T-helper 2 cell treated with Interferon-gamma antibody and Interleukin-4, amounts not matched to agents 5 μg/mL and 100 μg/mL, for 36 hours (primary cell): Measurements from ENCODE around the gene CUEDC1.

Source experiments
- DNase-seq: peaks from one replicate; pipeline ENCODE4 v3.0.0; 2021; ENCODE audit warnings: low spot score
- H3K27ac Mint-ChIP-seq: one replicate; pipeline ENCODE4 v1.8.0; 2021; ENCODE audit warnings: mild to moderate bottlenecking, mixed read lengths
- H3K27me3 Mint-ChIP-seq: one replicate; pipeline ENCODE4 v1.8.0; 2021; ENCODE audit warnings: low read depth, mixed read lengths
- H3K36me3 Mint-ChIP-seq: one replicate; pipeline ENCODE4 v1.8.0; 2021; ENCODE audit warnings: low read depth, mixed read lengths
- H3K4me1 Mint-ChIP-seq: one replicate; pipeline ENCODE4 v1.8.0; 2021; ENCODE audit warnings: low read depth, mixed read lengths
- H3K4me3 Mint-ChIP-seq: one replicate; pipeline ENCODE4 v1.8.0; 2022; ENCODE audit warnings: mild to moderate bottlenecking, moderate library complexity, mixed read lengths
- H3K9me3 Mint-ChIP-seq: one replicate; pipeline ENCODE4 v1.8.0; 2021; ENCODE audit warnings: mixed read lengths

The CUEDC1 gene

GRCh38 chr17:57991537-57991936 lies 36.3 kb upstream of the CUEDC1 start:
- DNase-seq = no peak
- peaks cover 30% of the 10 kb centered on the region for H3K36me3 Mint-ChIP-seq
- H3K27ac Mint-ChIP-seq = no peak overlapping the region
- no peaks in the 10 kb centered on the region for H3K27me3 Mint-ChIP-seq
- no peak overlapping the region for H3K4me3 Mint-ChIP-seq
- H3K9me3 Mint-ChIP-seq = no peaks in the 10 kb centered on the region
- H3K4me1 Mint-ChIP-seq = peaks cover 44% of the 10 kb centered on the region

GRCh38 chr17:57990037-57990436 lies 34.8 kb upstream of the CUEDC1 start:
- peaks cover 28% of the 10 kb centered on the region for H3K36me3 Mint-ChIP-seq
- peaks cover 49% of the 10 kb centered on the region for H3K4me1 Mint-ChIP-seq
- peak overlapping the region; percentile 60 for H3K27ac Mint-ChIP-seq
- DNase-seq = no peak
- no peaks in the 10 kb centered on the region for H3K27me3 Mint-ChIP-seq
- H3K9me3 Mint-ChIP-seq = no peaks in the 10 kb centered on the region
- H3K4me3 Mint-ChIP-seq = peak overlapping the region; percentile 95

DNA sequence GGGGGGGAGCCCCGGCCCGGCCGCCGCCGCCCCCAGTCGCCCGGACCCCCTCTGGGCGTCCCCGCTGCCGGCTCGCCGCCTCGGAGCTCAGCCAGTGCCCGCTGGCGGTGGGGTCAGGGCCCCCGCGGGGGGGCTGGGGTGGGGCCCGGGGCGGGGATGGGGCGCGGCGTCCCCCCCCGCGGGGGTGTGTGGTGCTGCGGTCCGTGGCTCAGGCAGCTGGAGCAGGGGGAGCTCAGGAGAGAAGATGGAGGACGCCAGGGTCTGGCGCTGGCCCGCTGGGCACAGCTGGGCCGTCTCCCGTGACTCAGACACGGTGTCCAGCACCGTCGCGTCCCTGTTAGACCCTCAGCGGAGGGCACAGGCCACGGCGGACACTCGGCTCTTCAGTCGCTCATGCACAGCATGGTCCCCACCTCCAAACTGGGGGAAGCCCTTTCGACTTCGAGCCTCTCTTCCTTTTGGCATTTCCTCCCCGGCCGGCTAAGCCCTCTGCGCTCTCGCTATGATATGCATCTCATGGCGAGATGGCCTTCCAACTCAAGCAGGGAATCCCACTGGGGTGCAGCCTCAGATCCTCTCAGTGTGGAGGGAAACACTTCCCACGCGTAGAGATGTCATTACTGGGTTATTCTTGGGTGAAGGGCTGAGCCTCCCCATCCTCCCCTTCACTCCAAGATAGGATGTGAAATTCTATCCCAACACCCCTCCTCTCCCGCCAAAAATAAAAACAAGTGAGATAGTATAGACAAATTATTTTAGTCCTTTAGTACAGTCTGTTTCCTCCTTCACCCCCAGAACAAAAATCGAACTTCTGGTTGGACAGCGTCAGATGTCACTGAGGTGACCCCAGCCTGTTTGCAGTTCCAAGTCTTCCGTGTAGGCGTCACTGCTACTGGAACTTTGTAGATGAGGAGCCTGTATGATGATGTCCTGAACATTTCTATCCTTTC lies 33.4 kb upstream of the CUEDC1 start:
- peaks cover 32% of the 10 kb centered on the region for H3K36me3 Mint-ChIP-seq
- H3K4me1 Mint-ChIP-seq = peaks cover 55% of the 10 kb centered on the region
- H3K27me3 Mint-ChIP-seq = no peaks in the 10 kb centered on the region
- peak overlapping the region; percentile 96 for H3K27ac Mint-ChIP-seq
- peak overlapping the region; percentile 95 for H3K4me3 Mint-ChIP-seq
- no peaks in the 10 kb centered on the region for H3K9me3 Mint-ChIP-seq
- peak; percentile 69 for DNase-seq

GRCh38 chr17:57987581-57988300 lies 32.5 kb upstream of the CUEDC1 start, which contains the start of gene VEZF1:
TSS of gene VEZF1 (minus strand) at chr17:57988254. CDS start at chr17:57988111, 143 bp downstream.
- Mint-ChIP-seq H3K9me3 (no peaks in the 10 kb centered on the region), H3K4me3 (peak within 1 kb of the TSS; percentile 95), H3K36me3 (peaks cover 33% of the 10 kb centered on the region), H3K4me1 (peaks cover 56% of the 10 kb centered on the region), H3K27me3 (no peaks in the 10 kb centered on the region), H3K27ac (peak within 1 kb of the TSS; percentile 96)
- DNase-seq = peak; percentile 76

DNA sequence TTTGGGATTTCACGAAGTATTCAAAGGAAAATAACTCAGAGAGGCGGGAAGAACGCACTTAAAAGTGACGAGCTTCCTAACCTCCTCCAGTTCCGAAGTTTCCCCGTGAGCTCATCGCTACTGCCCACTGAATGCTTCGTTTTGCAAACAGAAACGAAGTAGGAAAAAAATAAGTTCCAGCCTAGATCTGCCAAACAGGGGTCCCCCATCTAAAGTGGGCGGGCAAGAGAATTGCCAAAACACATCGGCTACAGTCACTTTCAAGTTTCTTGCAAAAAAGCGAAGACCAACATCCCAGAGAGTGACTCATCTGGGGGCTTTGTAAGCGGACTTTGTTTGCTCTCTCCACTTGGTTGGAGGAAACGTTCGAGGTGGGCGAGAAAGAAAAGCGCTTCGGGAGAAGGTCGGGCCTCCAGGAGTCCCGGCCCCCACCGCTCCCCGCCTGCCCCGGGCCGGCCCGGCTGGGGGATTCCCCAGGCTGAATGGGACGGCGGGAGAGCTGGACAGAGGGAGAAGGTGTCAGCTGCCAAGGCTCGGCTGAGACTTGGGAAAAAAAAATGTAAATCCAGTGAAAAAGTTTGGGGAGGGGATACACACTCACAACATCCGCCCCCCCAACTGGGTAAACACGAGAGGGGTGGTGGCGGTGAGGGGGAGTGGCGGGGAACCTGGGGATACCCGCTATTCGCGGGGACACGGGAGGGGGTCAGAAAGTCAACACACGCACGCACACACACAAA lies 31.8 kb upstream of the CUEDC1 start:
- H3K9me3 Mint-ChIP-seq = no peaks in the 10 kb centered on the region
- no peaks in the 10 kb centered on the region for H3K27me3 Mint-ChIP-seq
- H3K36me3 Mint-ChIP-seq = peaks cover 34% of the 10 kb centered on the region
- H3K4me3 Mint-ChIP-seq = peak overlapping the region; percentile 90
- peak; percentile 46 for DNase-seq
- peak overlapping the region; percentile 92 for H3K27ac Mint-ChIP-seq
- H3K4me1 Mint-ChIP-seq = peaks cover 61% of the 10 kb centered on the region

DNA sequence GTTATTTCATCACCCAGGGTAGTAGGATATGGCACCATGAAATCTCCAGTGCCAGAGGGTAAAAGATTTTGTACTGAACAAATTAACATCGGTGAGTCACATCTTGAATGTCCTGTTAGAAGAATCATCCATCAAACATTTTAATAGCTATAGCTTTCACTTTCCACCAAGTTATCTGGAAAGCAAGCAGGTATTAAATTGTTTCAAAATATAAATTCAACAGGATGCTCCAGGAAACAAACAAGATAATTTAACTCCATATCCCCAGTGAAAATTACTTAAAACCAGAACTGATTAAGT lies 30.4 kb upstream of the CUEDC1 start:
- DNase-seq = no peak
- Mint-ChIP-seq H3K36me3 (peaks cover 42% of the 10 kb centered on the region), H3K9me3 (no peaks in the 10 kb centered on the region), H3K27me3 (no peaks in the 10 kb centered on the region), H3K27ac (no peak overlapping the region), H3K4me3 (peak overlapping the region; percentile 56), H3K4me1 (peaks cover 60% of the 10 kb centered on the region)

DNA sequence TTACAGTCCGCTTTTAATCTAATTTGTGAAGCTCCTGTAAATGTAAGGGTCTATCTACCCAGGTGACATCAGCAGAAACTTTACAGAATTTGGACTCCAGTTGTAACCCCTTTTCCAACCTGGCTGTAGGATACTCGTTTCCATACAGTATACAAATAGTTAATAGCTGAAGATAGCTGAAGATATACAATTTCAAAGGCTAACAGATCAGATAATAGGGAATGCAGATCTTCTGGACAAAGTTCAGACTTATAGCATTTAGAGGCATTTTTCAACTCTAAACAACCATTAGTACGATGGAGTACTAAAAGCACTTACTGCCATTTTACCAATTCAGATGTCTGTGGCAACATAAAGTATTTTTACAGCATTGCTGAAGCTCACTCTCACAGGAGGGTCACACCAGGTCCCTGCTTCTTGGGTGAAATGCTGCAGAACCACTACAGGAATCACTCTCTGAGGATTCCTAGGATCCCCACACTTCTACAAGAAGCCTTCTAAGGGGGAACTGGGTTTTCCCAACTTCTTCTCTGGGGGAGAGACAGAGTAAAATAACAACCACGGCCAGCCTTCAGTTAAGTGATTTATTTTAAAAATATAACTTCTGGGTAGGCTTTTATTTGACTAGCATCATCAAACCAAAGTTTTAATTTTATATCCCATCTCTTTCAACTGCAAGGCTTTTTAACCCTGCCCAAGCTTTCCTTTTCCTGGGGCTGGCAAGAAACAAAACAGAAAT lies 29.9 kb upstream of the CUEDC1 start:
- peak overlapping the region; percentile 56 for H3K4me3 Mint-ChIP-seq

GRCh38 chr17:57984261-57984890 lies 29.2 kb upstream of the CUEDC1 start:
- Mint-ChIP-seq H3K27me3 (no peaks in the 10 kb centered on the region), H3K4me3 (peak overlapping the region; percentile 1), H3K9me3 (no peaks in the 10 kb centered on the region), H3K36me3 (peaks cover 46% of the 10 kb centered on the region), H3K4me1 (peaks cover 57% of the 10 kb centered on the region), H3K27ac (no peak overlapping the region)
- DNase-seq = no peak

More for the DNA sequence above, 29.9 kb upstream of the CUEDC1 start:
- Mint-ChIP-seq H3K27ac (no peak overlapping the region), H3K36me3 (peaks cover 46% of the 10 kb centered on the region), H3K4me1 (peaks cover 63% of the 10 kb centered on the region), H3K27me3 (no peaks in the 10 kb centered on the region), H3K9me3 (no peaks in the 10 kb centered on the region)
- no peak for DNase-seq

- H3K4me3 Mint-ChIP-seq = no peak overlapping the region
- H3K9me3 Mint-ChIP-seq = no peaks in the 10 kb centered on the region
- H3K27ac Mint-ChIP-seq = no peak overlapping the region
- H3K4me1 Mint-ChIP-seq = peaks cover 49% of the 10 kb centered on the region
- peaks cover 44% of the 10 kb centered on the region for H3K36me3 Mint-ChIP-seq
- H3K27me3 Mint-ChIP-seq = no peaks in the 10 kb centered on the region
- DNase-seq = no peak
These were observed 28.2 kb upstream of the CUEDC1 start for GRCh38 chr17:57983446-57983845.

GRCh38 chr17:57982452-57983170 lies 27.4 kb upstream of the CUEDC1 start:
- no peak for DNase-seq
- no peak overlapping the region for H3K27ac Mint-ChIP-seq
- no peak overlapping the region for H3K4me3 Mint-ChIP-seq
- H3K36me3 Mint-ChIP-seq = peaks cover 51% of the 10 kb centered on the region
- H3K4me1 Mint-ChIP-seq = peaks cover 49% of the 10 kb centered on the region
- no peaks in the 10 kb centered on the region for H3K9me3 Mint-ChIP-seq
- no peaks in the 10 kb centered on the region for H3K27me3 Mint-ChIP-seq

- DNase-seq = no peak
- Mint-ChIP-seq H3K4me3 (no peak overlapping the region), H3K9me3 (no peaks in the 10 kb centered on the region), H3K4me1 (peaks cover 37% of the 10 kb centered on the region), H3K27ac (no peak overlapping the region), H3K27me3 (no peaks in the 10 kb centered on the region), H3K36me3 (peaks cover 59% of the 10 kb centered on the region)
These were observed 25.3 kb upstream of the CUEDC1 start for GRCh38 chr17:57980522-57980921.

DNA sequence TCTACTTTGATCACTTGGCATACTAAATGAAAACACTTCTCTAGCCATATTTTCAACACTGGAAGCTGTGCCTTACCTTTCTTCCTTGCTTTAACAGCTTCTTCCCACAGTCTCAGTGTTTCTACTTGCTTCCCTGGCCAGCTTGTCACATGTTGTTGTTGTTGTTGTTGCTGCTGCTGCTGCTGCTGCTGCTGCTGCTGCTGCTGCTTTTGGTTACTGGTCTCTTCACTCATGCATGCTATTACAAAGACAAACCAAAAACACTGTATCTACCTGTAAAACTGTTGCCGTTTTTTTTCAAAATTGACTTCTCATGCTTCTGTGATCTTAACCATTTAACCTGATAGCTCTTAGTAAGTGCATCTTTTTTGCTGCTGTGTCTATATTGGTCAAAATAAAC lies 23.9 kb upstream of the CUEDC1 start:
- Mint-ChIP-seq H3K36me3 (peaks cover 67% of the 10 kb centered on the region), H3K9me3 (no peaks in the 10 kb centered on the region), H3K27ac (no peak overlapping the region), H3K4me1 (peaks cover 24% of the 10 kb centered on the region), H3K4me3 (no peak overlapping the region), H3K27me3 (no peaks in the 10 kb centered on the region)
- no peak for DNase-seq
